Smooth muscle cell (in vitro differentiated cells): ENCODE measurements around the gene LOXHD1. TPM values are rescaled to one million over a fixed set of nuclear protein-coding genes. Genes with fewer than 3 reads are reported as not detected.

Experiments used
- DNase-seq: peaks from one replicate; lab custom pipeline; 2025; ENCODE audit not compliant: unreplicated experiment; lab: John Stamatoyannopoulos, UW
- H2AFZ ChIP-seq: fragments of 200-600 bp; sonication (generic); 2 replicates; pipeline ENCODE4 v1.6.0; 2016; ENCODE audit warnings: antibody characterized with exemption, low read depth, mild to moderate bottlenecking
- H3F3A ChIP-seq: fragments of 200-600 bp; sonication (generic); 2 replicates; pipeline ENCODE4 v1.6.0; 2017; ENCODE audit warnings: antibody characterized with exemption, low read depth
- H3K27ac ChIP-seq: fragments of 200-600 bp; sonication (generic); 2 replicates; pipeline ENCODE4 v1.5.1; 2016; ENCODE audit warnings: low read depth, mild to moderate bottlenecking
- H3K27me3 ChIP-seq: fragments of 200-600 bp; sonication (generic); 2 replicates; pipeline ENCODE4 v1.6.1; 2016; ENCODE audit warnings: low read depth, mild to moderate bottlenecking
- H3K36me3 ChIP-seq: fragments of 200-600 bp; sonication (generic); 2 replicates; pipeline ENCODE4 v1.5.1; 2016; ENCODE audit warnings: low read depth
- H3K4me1 ChIP-seq: fragments of 200-600 bp; sonication (generic); 2 replicates; pipeline ENCODE4 v1.5.1; 2016; ENCODE audit warnings: low read depth
- H3K4me2 ChIP-seq: fragments of 200-600 bp; sonication (generic); 2 replicates; pipeline ENCODE4 v1.6.0; 2016; ENCODE audit warnings: mild to moderate bottlenecking
- H3K4me3 ChIP-seq: fragments of 200-600 bp; sonication (generic); 2 replicates; pipeline ENCODE4 v1.5.1; 2016; ENCODE audit warnings: mild to moderate bottlenecking
- H3K79me2 ChIP-seq: fragments of 200-600 bp; sonication (generic); 2 replicates; pipeline ENCODE4 v1.6.0; 2016; ENCODE audit warnings: low read depth, mild to moderate bottlenecking
- H3K9ac ChIP-seq: fragments of 200-600 bp; sonication (generic); 2 replicates; pipeline ENCODE4 v1.6.0; 2016; ENCODE audit warnings: low read depth
- H3K9me3 ChIP-seq: fragments of 200-600 bp; sonication (generic); replicated peaks from 2 replicates; pipeline ENCODE4 v1.5.1; 2016; ENCODE audit warnings: low read depth
- H4K20me1 ChIP-seq: fragments of 200-600 bp; sonication (generic); 2 replicates; pipeline ENCODE4 v1.6.0; 2016; ENCODE audit warnings: low read depth
- CTCF ChIP-seq: fragments of 200-600 bp; sonication (generic); IDR thresholded peaks from 2 replicates; pipeline ENCODE4 v1.5.1; 2017; ENCODE audit warnings: borderline replicate concordance, mild to moderate bottlenecking, antibody characterized with exemption; ENCODE audit not compliant: insufficient read depth, poor library complexity, severe bottlenecking
- WGBS: methylation state at CpG from one replicate; pipeline ENCODE4 v1.1.7; 2016; ENCODE audit warnings: low lambda C conversion rate; 5-methylcytosine and 5-hydroxymethylcytosine counted together
- polyA plus RNA-seq: library from polyadenylated mRNA; unstranded; fragments of >200 nt; fragmentation: Nextera tagmentation; extraction: Ambion mirVana; gene quantifications from 2 replicates; pipeline ENCODE4 v1.2.1, GENCODE V29; 2016
- total RNA-seq: library from RNA; depleted of rRNA; stranded (reverse); fragments of >200 nt; gene quantifications from 2 replicates; pipeline ENCODE4 v1.2.3, GENCODE V29; 2014

The LOXHD1 gene
- total and polyA plus RNA-seq, 2 experiments from 2014 or later, result not detected

- no peaks in the 10 kb centered on the region for H3K4me1 ChIP-seq
- no peak overlapping the region for H3K4me3 ChIP-seq
- no peaks in the 10 kb centered on the region for H3F3A ChIP-seq
- H3K9me3 ChIP-seq, result no peaks in the 10 kb centered on the region
- H3K27ac ChIP-seq, result no peak overlapping the region
- no peaks in the 10 kb centered on the region for H3K27me3 ChIP-seq
- H3K4me2 ChIP-seq, result no peak overlapping the region
- no peaks in the 10 kb centered on the region for H3K79me2 ChIP-seq
- no peak overlapping the region for H2AFZ ChIP-seq
- no peak for TF ChIP-seq CTCF
- H4K20me1 ChIP-seq, result no peaks in the 10 kb centered on the region
- H3K36me3 ChIP-seq, result no peaks in the 10 kb centered on the region
- H3K9ac ChIP-seq, result no peak overlapping the region
- WGBS, result 81% methylated on average over 2 of the region's 2 CpGs
- DNase-seq, result no peak
Measured at GRCh38 chr18:46554406-46555080, 102.5 kb downstream of the LOXHD1 start.

- H3K27ac ChIP-seq, result no peak overlapping the region
- H3K4me2 ChIP-seq, result no peak overlapping the region
- no peak overlapping the region for H2AFZ ChIP-seq
- no peaks in the 10 kb centered on the region for H3K4me1 ChIP-seq
- no peaks in the 10 kb centered on the region for H3K79me2 ChIP-seq
- no peaks in the 10 kb centered on the region for H3K36me3 ChIP-seq
- DNase-seq, result no peak
- TF ChIP-seq CTCF, result no peak
- no peaks in the 10 kb centered on the region for H3K27me3 ChIP-seq
- H3K4me3 ChIP-seq, result no peak overlapping the region
- no peak overlapping the region for H3K9ac ChIP-seq
- no peaks in the 10 kb centered on the region for H3K9me3 ChIP-seq
- WGBS, result 92% methylated on average over 2 of the region's 2 CpGs
- no peaks in the 10 kb centered on the region for H3F3A ChIP-seq
- no peaks in the 10 kb centered on the region for H4K20me1 ChIP-seq
Measured at GRCh38 chr18:46550609-46551008, 106.4 kb downstream of the LOXHD1 start.

GRCh38 chr18:46547520-46547919, 109.5 kb downstream of the LOXHD1 start:
- Histone ChIP-seq H3K9ac (no peak overlapping the region), H3K9me3 (no peaks in the 10 kb centered on the region), H3K27ac (no peak overlapping the region), H3K4me3 (no peak overlapping the region), H3F3A (no peaks in the 10 kb centered on the region), H4K20me1 (no peaks in the 10 kb centered on the region), H3K36me3 (no peaks in the 10 kb centered on the region), H2AFZ (no peak overlapping the region), H3K4me1 (no peaks in the 10 kb centered on the region), H3K27me3 (no peaks in the 10 kb centered on the region), H3K79me2 (no peaks in the 10 kb centered on the region), H3K4me2 (no peak overlapping the region)
- 43% methylated on average over 1 of the region's 1 CpG for WGBS
- no peak for TF ChIP-seq CTCF
- DNase-seq, result no peak

DNA sequence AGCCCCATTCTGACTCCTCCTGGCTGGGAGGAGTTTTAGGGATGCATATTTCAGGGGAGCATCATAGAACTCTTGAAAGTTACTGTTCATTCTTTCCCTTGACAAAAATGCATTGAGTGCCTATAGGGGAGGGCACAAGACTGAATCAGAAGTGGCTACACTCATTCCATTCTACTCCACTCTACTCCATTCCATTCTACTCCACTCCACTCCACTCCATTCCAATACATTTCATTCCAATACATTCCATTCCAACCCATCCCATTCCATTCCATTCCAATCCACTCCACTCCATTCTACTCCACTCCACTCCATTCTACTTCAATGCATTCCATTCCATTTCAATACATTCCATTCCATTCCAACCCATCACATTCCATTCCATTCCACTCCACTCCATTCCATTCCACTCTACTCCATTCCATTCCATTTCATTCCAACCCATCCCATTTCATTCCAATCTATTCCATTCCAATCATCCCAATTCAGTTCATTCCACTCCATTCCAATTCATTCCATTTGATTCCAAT, 110.8 kb downstream of the LOXHD1 start:
- H3K36me3 ChIP-seq, result no peaks in the 10 kb centered on the region
- no peak overlapping the region for H3K9ac ChIP-seq
- no peak overlapping the region for H3K27ac ChIP-seq
- no peaks in the 10 kb centered on the region for H4K20me1 ChIP-seq
- no peak overlapping the region for H3K4me2 ChIP-seq
- no peak for TF ChIP-seq CTCF
- H3K27me3 ChIP-seq, result no peaks in the 10 kb centered on the region
- H2AFZ ChIP-seq, result no peak overlapping the region
- no peaks in the 10 kb centered on the region for H3K4me1 ChIP-seq
- no peaks in the 10 kb centered on the region for H3K79me2 ChIP-seq
- DNase-seq, result no peak
- no peaks in the 10 kb centered on the region for H3K9me3 ChIP-seq
- H3K4me3 ChIP-seq, result no peak overlapping the region
- H3F3A ChIP-seq, result no peaks in the 10 kb centered on the region
